AG09319 (cell line): Measurements from ENCODE around the gene FNDC8.
A peak's percentile ranks its signal among the peaks of the same experiment; 100 is the strongest.
"Not testable (repeated sequence)": the region's sequence is repeated elsewhere in the genome, so short reads cannot be mapped to it uniquely, and the experiment has no call there.

Experiments
- DNase-seq: peaks from one replicate; pipeline ENCODE4 v3.0.0-alpha.2; 2010; ENCODE audit warnings: low read depth; ENCODE audit errors: extremely low read depth
- TF ChIP-seq, protein P1 (sequence below): IDR thresholded peaks from 2 replicates; pipeline ENCODE4 v1.5.1; 2011; ENCODE audit warnings: low read depth, mild to moderate bottlenecking, inconsistent platforms, low read length, moderate library complexity

Gene FNDC8

DNA sequence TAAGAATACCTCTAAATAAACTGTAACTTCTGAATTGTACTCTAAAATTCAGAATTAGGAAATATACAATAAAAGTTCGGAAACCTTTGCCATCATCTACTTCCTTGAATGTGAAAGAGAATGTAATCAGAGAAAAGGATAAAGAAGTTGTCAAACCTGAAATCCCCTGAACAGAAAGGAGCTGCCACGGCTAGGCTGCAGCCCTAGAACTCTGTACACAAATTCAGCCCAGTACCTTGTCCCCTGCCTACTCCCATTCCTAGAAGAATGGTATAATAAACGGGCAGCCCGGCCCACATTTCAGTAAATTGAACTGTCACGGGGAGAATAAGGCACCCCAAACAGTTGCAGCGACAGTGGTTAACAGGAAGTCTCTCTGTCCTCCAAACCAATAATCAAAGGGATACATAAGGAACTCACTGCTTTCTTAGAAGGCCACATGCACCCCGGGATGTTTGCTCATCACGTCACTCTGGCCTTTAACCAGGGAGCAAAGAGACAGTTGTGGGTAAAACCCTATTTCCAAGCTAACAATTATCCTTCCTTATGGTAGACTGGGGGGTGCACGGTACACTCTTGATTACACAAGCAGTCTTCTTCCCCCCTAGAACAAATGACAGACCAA lies 33.6 kb upstream of the FNDC8 start:
- DNase-seq, result no peak
- TF ChIP-seq, protein P1, sequence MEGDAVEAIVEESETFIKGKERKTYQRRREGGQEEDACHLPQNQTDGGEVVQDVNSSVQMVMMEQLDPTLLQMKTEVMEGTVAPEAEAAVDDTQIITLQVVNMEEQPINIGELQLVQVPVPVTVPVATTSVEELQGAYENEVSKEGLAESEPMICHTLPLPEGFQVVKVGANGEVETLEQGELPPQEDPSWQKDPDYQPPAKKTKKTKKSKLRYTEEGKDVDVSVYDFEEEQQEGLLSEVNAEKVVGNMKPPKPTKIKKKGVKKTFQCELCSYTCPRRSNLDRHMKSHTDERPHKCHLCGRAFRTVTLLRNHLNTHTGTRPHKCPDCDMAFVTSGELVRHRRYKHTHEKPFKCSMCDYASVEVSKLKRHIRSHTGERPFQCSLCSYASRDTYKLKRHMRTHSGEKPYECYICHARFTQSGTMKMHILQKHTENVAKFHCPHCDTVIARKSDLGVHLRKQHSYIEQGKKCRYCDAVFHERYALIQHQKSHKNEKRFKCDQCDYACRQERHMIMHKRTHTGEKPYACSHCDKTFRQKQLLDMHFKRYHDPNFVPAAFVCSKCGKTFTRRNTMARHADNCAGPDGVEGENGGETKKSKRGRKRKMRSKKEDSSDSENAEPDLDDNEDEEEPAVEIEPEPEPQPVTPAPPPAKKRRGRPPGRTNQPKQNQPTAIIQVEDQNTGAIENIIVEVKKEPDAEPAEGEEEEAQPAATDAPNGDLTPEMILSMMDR, result no peak

DNA sequence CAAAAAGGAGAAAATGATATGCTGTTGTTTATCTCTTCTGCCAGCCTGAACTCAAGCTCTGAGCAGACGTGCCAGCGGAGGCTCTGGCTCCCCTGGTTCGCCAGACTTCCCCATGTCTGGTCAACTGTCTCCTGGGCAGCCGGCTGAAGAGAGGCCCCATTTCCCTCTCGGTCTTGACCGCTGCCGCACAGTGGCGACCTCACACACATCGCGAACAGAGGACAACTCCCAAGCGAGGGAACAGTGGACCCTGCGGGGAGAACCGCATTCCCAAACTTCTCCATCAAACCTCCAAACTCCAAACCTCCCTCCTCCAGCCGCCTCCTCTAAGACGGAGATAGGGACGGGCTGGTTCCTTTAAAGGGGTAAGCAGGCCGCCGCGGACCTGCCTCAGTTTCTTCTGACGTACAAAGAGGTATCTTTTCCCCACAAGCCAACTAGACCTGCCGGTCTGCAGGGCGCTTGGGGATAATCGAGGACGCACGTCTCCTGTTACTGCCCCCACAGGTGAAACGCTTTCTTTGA lies 33.0 kb upstream of the FNDC8 start:
- TF ChIP-seq, protein P1, result peak; percentile 11
- no peak for DNase-seq

DNA sequence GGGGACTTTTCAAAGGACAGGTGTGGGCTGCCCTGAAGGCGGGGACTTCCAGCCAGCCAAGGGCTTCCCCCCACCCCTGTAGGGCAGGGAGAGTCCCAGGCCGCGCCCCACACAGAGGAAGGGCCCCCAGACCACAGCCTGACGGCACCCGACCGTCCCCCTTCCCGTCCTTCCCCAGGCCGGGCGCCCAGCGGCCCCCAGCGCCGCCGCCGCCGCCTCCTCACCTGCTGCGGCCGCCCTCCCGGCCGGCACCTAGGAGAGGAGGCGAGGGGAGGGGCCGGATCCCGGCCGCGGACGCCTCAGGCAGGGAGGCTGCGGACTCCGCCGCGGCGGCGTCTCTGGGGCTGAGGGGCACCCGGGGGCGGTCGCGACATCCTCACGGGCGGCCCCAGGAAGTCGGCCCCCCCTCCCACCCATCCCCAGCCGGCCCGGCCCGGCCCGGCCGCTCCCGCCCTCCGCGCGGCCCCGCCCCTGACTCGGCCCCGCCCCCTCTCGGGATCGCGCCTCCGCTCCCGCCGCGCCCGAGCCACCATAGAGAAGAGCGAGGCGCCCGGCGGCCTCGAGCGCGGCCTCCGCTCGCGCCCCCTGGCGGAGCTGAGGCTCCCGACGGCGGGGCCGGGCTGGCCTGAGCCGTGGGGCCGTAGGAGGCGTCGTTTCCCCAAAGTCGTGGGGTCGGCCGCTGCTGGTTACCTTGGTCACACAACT lies 32.4 kb upstream of the FNDC8 start:
- DNase-seq, result peak; percentile 53
- TF ChIP-seq, protein P1, result peak; percentile 49

DNA sequence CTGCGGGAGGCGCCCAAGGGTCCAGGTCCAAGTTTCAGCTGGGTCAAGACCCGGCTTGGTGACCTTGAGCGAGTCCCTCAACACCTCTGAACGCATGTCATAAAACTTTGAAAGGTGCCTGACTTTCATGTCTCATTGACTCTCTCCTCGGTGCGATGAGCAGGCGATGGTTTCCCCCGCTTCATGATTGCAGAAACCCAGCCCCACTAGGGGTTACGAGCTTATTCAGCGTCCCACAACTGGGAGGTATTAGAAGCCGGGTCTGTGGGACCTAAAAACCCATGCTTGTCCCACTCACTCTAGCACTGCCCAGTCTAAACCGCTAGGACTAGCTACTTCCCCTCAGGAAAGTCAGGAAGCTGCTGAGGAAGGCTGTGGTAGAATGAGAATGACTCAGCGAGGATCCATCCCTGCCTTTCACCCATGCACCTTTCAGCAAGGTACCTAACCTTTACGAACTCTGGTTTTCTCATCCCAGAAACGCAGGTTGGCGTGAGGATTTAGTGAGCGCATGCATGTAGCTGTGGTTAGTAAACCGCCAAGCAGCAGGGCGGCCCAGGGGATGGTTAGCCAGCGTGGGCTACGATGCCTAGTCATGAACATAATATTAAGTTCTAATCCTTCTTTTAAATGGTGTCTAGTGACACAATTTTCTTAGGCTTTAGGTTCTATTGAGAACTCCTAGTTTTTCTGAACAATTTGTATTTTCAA lies 31.7 kb upstream of the FNDC8 start:
- TF ChIP-seq, protein P1, result no peak
- DNase-seq, result no peak

DNA sequence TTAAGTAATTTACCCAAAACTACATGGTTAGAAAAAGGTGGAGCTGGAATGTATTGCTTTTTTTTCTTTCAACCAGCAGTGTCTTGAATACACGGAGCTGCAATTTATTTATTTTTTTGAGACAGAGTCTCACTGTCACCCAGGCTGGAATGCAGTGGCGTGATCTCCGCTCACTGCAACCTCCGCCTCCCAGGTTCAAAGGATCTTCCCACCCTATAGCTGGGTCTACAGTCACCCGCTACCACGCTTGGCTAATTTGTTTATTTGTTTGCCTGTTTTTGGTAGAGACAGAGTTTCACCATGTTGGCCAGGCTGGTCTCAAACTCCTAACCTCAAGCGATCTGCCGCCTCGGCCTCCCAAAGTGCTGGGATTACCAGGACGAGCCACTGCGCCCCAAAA lies 30.7 kb upstream of the FNDC8 start:
- DNase-seq, result not testable (repeated sequence)

DNA sequence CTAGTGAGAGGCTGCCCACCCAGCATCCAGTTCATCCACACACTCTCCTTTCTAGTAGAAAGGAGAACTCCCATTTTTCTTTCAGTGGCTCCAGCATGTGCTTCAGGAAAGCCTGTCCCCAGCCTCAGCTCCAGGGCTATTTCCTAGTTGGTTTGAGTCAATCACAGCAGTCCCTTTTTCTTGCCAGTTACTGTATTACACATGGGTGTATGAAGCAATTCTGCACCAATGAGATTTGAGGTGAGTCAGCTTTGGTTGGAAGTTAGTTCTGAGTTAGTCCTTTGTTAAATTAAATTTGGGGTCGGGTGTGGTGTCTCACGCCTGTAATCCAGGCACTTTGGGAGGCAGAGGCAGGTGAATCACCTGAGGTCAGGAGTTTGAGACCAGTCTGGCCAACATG lies 26.5 kb upstream of the FNDC8 start:
- TF ChIP-seq, protein P1, result no peak
- DNase-seq, result peak; percentile 38

DNA sequence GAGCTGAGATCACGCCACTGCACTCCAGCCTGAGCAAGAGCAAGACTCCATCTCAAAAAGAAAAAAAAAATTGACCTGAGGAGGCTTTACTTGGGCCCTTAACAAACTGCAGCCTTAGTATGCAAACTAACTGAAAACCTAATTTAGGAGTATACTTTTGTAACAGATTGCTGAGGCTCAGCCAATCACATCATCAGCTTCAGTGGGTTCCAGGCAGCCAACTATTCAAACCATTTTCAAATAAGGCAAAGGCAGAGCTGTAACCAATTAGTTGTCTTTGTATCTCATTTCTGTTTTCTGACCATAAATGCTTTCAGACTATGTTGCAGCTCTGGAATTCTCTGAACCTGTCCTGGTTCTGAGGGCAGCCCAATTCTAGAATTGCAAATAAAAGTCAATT lies 25.7 kb upstream of the FNDC8 start:
- no peak for DNase-seq
- TF ChIP-seq, protein P1, result no peak
